ENCODE results near the gene PLIN5.

PLIN5 gene

GRCh38 chr19:4580961-4581665 lies 46.1 kb upstream of the PLIN5 start:
- peaks cover 26% of the 10 kb centered on the region for H3K36me3 ChIP-seq
- H3K27me3 ChIP-seq (ENCODE audit: insufficient read depth, low read depth, severe bottlenecking): no peaks in the 10 kb centered on the region
- DNase-seq: no peak
- peak overlapping the region; percentile 50 for H3K4me3 ChIP-seq (ENCODE audit: low read depth, low read length)
- peak overlapping the region; percentile 54; the same call in 1 of the 2 replicates for H3K27ac ChIP-seq
- H3K9me3 ChIP-seq (ENCODE audit: severe bottlenecking): no peaks in the 10 kb centered on the region
- TF ChIP-seq CTCF (IDR thresholded peaks at IDR 0.05; ENCODE audit: low read depth, low read length): no peak

- H3K36me3 ChIP-seq: peaks cover 26% of the 10 kb centered on the region
- H3K27ac ChIP-seq: no peak overlapping the region
- H3K9me3 ChIP-seq (ENCODE audit: severe bottlenecking): no peaks in the 10 kb centered on the region
- peak; percentile 72 for DNase-seq
- peak overlapping the region; percentile 50 for H3K4me3 ChIP-seq (ENCODE audit: low read depth, low read length)
- peak; percentile 57 for TF ChIP-seq CTCF (IDR thresholded peaks at IDR 0.05; ENCODE audit: low read depth, low read length)
- H3K27me3 ChIP-seq (ENCODE audit: insufficient read depth, low read depth, severe bottlenecking): no peaks in the 10 kb centered on the region
Observed at GRCh38 chr19:4580021-4580901, 45.2 kb upstream of the PLIN5 start.

- no peaks in the 10 kb centered on the region for H3K27me3 ChIP-seq (ENCODE audit: insufficient read depth, low read depth, severe bottlenecking)
- no peak overlapping the region for H3K27ac ChIP-seq
- H3K4me3 ChIP-seq (ENCODE audit: low read depth, low read length): no peak overlapping the region
- H3K36me3 ChIP-seq: peaks cover 26% of the 10 kb centered on the region
- TF ChIP-seq CTCF (IDR thresholded peaks at IDR 0.05; ENCODE audit: low read depth, low read length): no peak
- H3K9me3 ChIP-seq (ENCODE audit: severe bottlenecking): no peaks in the 10 kb centered on the region
- DNase-seq: no peak
Observed at GRCh38 chr19:4579389-4579788, 44.4 kb upstream of the PLIN5 start.

GRCh38 chr19:4578552-4579248 lies 43.7 kb upstream of the PLIN5 start:
- H3K27ac ChIP-seq: no peak overlapping the region
- H3K9me3 ChIP-seq (ENCODE audit: severe bottlenecking): no peaks in the 10 kb centered on the region
- DNase-seq: no peak
- H3K27me3 ChIP-seq (ENCODE audit: insufficient read depth, low read depth, severe bottlenecking): no peaks in the 10 kb centered on the region
- TF ChIP-seq CTCF (IDR thresholded peaks at IDR 0.05; ENCODE audit: low read depth, low read length): no peak
- H3K36me3 ChIP-seq: peaks cover 26% of the 10 kb centered on the region
- H3K4me3 ChIP-seq (ENCODE audit: low read depth, low read length): no peak overlapping the region

- no peaks in the 10 kb centered on the region for H3K27me3 ChIP-seq (ENCODE audit: insufficient read depth, low read depth, severe bottlenecking)
- peaks cover 26% of the 10 kb centered on the region for H3K36me3 ChIP-seq
- H3K27ac ChIP-seq: no peak overlapping the region
- no peak overlapping the region for H3K4me3 ChIP-seq (ENCODE audit: low read depth, low read length)
- no peaks in the 10 kb centered on the region for H3K9me3 ChIP-seq (ENCODE audit: severe bottlenecking)
- TF ChIP-seq CTCF (IDR thresholded peaks at IDR 0.05; ENCODE audit: low read depth, low read length): no peak
- DNase-seq: no peak
Observed at GRCh38 chr19:4577020-4577782, 42.2 kb upstream of the PLIN5 start.
